OCI-LY3 (cell line): ENCODE data around the gene ANKIB1.
"Not testable (repeated sequence)": the region's sequence is repeated elsewhere in the genome, so short reads cannot be mapped to it uniquely, and the experiment has no call there.

Source experiments
- H2AFZ ChIP-seq: fragments of 200-600, 300-600 bp; shearing (Covaris generic); 2 replicates; pipeline ENCODE4 v1.6.0; 2014; ENCODE audit warnings: antibody characterized with exemption, low read depth, low read length
- H3K27ac ChIP-seq: fragments of 200-600, 300-600 bp; sonication (generic); 2 replicates; pipeline ENCODE4 v1.5.1; 2014; ENCODE audit warnings: mild to moderate bottlenecking, low read length, moderate library complexity, mixed read lengths
- H3K27me3 ChIP-seq: fragments of 200-600, 300-600 bp; sonication (generic); 2 replicates; pipeline ENCODE4 v1.6.1; 2014; ENCODE audit warnings: low read depth, low read length, mixed read lengths
- H3K36me3 ChIP-seq: fragments of 200-600, 300-600 bp; sonication (generic); replicated peaks from 2 replicates; pipeline ENCODE3; 2014; ENCODE audit warnings: low read depth, low read length, mixed read lengths
- H3K4me1 ChIP-seq: fragments of 300-600, 200-600 bp; sonication (generic); 2 replicates; pipeline ENCODE4 v1.6.1; 2014; ENCODE audit warnings: low read length, mixed read lengths
- H3K4me2 ChIP-seq: fragments of 200-600, 300-600 bp; sonication (generic); 2 replicates; pipeline ENCODE4 v1.6.1; 2014; ENCODE audit warnings: low read length, mixed read lengths
- H3K4me3 ChIP-seq: fragments of 300-600, 200-600 bp; sonication (generic); 2 replicates; pipeline ENCODE4 v1.5.1; 2014; ENCODE audit warnings: antibody characterized with exemption, mild to moderate bottlenecking, low read length, moderate library complexity
- H3K79me2 ChIP-seq: fragments of 300-600, 200-600 bp; shearing (Covaris generic); 2 replicates; pipeline ENCODE4 v1.6.1; 2014; ENCODE audit warnings: mild to moderate bottlenecking, low read length, mixed read lengths
- H3K9ac ChIP-seq: fragments of 300-600, 200-600 bp; shearing (Covaris generic); 2 replicates; pipeline ENCODE4 v1.6.0; 2014; ENCODE audit warnings: mild to moderate bottlenecking, low read length, moderate library complexity
- H3K9me3 ChIP-seq: fragments of 200-600, 300-600 bp; shearing (Covaris generic); 2 replicates; pipeline ENCODE4 v1.6.1; 2014; ENCODE audit warnings: low read length, mixed read lengths; ENCODE audit not compliant: insufficient read depth
- H4K20me1 ChIP-seq: fragments of 200-600, 300-600 bp; sonication (generic); 2 replicates; pipeline ENCODE4 v1.6.1; 2016; ENCODE audit warnings: low read length, mixed read lengths; ENCODE audit not compliant: insufficient read depth
- CTCF ChIP-seq: fragments of 200-600, 300-600 bp; sonication (generic); IDR thresholded peaks from 2 replicates; pipeline ENCODE4 v1.5.1; 2014; ENCODE audit warnings: antibody characterized with exemption, low read length, low read depth
- EZH2phosphoT487 ChIP-seq: fragments of 200-600 bp; shearing (Covaris generic); IDR thresholded peaks from 2 replicates; pipeline ENCODE4 v1.6.1; 2018; ENCODE audit warnings: antibody characterized with exemption, mixed run types, low read depth

ANKIB1 gene

DNA sequence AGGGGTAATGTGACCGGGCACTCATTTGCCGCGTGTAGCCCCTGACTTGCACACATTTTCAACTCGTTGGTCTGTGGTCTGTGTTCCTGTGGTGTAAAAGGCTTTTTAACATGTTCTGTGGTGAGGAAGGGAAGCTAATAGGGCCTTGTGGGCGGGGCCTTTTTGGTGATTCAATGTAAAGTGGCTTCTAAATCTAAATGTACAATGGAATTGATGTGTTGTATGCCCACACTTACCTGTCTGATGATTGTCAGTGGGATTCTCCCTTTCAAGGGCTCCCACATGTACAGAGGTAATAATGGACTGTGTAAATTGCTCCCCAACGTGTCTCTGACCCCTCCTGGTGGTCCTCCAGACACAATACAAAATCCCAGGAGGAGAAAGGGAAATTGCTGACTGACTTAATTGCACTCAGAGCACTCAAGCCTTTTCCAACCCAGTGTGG lies 158.4 kb downstream of the ANKIB1 start:
- H2AFZ ChIP-seq: no peak overlapping the region
- H3K27me3 ChIP-seq: no peaks in the 10 kb centered on the region
- H3K79me2 ChIP-seq: no peaks in the 10 kb centered on the region
- no peaks in the 10 kb centered on the region for H3K36me3 ChIP-seq
- no peak overlapping the region for H3K27ac ChIP-seq
- TF ChIP-seq CTCF: no peak
- TF ChIP-seq EZH2phosphoT487: no peak
- H3K4me2 ChIP-seq: no peak overlapping the region
- no peaks in the 10 kb centered on the region for H3K9me3 ChIP-seq
- no peaks in the 10 kb centered on the region for H3K4me1 ChIP-seq
- H3K4me3 ChIP-seq: no peak overlapping the region
- no peak overlapping the region for H3K9ac ChIP-seq
- no peaks in the 10 kb centered on the region for H4K20me1 ChIP-seq

DNA sequence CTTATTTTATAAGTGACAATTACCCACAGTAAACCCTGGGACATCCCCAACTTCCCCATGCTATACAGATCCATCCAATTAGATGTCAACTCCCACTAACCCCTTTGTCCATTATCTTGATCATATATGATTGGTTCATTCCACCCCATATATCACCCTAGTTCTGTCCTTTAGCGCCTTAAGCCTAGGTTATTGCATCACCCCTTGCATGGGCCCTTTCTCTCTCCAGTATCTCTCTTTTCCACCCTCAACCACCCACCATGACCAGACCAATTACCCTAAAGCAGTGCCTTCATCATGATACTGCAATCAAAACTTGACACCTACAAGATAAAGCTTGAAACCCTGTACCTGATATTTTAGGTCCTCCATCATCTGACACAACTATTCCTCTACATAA lies 163.6 kb downstream of the ANKIB1 start:
- Histone ChIP-seq H2AFZ (no peak overlapping the region), H4K20me1 (no peaks in the 10 kb centered on the region), H3K79me2 (no peaks in the 10 kb centered on the region), H3K27ac (no peak overlapping the region), H3K4me3 (no peak overlapping the region), H3K9me3 (no peaks in the 10 kb centered on the region), H3K4me1 (no peaks in the 10 kb centered on the region), H3K4me2 (no peak overlapping the region), H3K36me3 (no peaks in the 10 kb centered on the region), H3K27me3 (no peaks in the 10 kb centered on the region; the same call in 1 of the 2 replicates), H3K9ac (no peak overlapping the region)
- TF ChIP-seq EZH2phosphoT487 (no peak), CTCF (no peak)

DNA sequence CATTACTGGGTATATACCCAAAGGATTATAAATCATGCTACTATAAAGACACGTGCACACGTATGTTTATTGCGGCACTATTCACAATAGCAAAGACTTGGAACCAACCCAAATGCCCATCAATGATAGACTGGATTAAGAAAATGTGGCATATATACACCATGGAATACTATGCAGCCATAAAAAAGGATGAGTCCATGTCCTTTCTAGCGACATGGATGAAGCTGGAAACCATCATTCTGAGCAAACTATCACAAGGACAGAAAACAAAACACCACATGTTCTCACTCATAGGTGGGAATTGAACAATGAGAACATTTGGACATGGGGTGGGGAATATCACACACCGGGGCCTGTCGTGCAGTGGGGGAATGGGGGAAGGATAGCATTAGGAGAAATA lies 164.4 kb downstream of the ANKIB1 start:
- H3K4me1 ChIP-seq, H3K4me2 ChIP-seq, H3K27ac ChIP-seq, H3K9ac ChIP-seq, H3K27me3 ChIP-seq, H3K4me3 ChIP-seq, H3K9me3 ChIP-seq, H4K20me1 ChIP-seq, H3K79me2 ChIP-seq, H2AFZ ChIP-seq, H3K36me3 ChIP-seq: not testable (repeated sequence)

DNA sequence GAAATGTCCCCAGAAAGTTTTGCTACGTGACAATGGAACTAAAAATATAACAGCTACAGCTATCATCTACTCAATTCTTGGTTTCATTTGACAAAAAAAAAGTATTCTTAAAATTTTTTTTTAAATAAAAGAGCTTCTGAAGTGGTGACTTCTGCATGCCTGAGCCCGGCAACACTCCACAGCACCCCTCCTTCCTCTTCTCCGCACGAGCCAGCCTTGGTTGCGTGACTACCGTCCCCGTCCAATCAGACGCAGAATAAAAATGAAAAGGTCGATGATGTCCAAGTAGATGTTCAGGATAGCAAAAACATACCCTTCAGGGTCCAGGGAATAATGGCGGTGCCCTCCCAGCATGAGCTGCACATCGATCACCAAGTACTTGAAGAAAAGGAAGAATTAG lies 167.0 kb downstream of the ANKIB1 start:
- H3K27me3 ChIP-seq: no peaks in the 10 kb centered on the region; the same call in 1 of the 2 replicates
- H3K4me3 ChIP-seq: no peak overlapping the region
- no peaks in the 10 kb centered on the region for H3K36me3 ChIP-seq
- no peak overlapping the region for H3K27ac ChIP-seq
- no peaks in the 10 kb centered on the region for H3K4me1 ChIP-seq
- TF ChIP-seq EZH2phosphoT487 (no peak), CTCF (no peak)
- H3K9me3 ChIP-seq: no peaks in the 10 kb centered on the region
- H3K4me2 ChIP-seq: no peak overlapping the region
- no peaks in the 10 kb centered on the region for H4K20me1 ChIP-seq
- H3K79me2 ChIP-seq: no peaks in the 10 kb centered on the region
- H3K9ac ChIP-seq: no peak overlapping the region
- H2AFZ ChIP-seq: no peak overlapping the region

- TF ChIP-seq EZH2phosphoT487 (no peak), CTCF (no peak)
- Histone ChIP-seq H3K36me3 (no peaks in the 10 kb centered on the region), H2AFZ (no peak overlapping the region), H3K27me3 (no peaks in the 10 kb centered on the region; the same call in 1 of the 2 replicates), H3K4me3 (no peak overlapping the region), H3K27ac (no peak overlapping the region), H3K4me1 (no peaks in the 10 kb centered on the region), H3K79me2 (no peaks in the 10 kb centered on the region), H3K9me3 (no peaks in the 10 kb centered on the region), H4K20me1 (no peaks in the 10 kb centered on the region), H3K4me2 (no peak overlapping the region), H3K9ac (no peak overlapping the region)
Measured at GRCh38 chr7:92413550-92413949, 167.8 kb downstream of the ANKIB1 start.
